GM12865 (cell line): Measurements from ENCODE around the gene BORCS5.

ENCODE experiments used
- DNase-seq: peaks from one replicate; pipeline ENCODE4 v3.0.0; 2010; ENCODE audit warnings: low read depth
- H3K4me3 ChIP-seq: 2 replicates; pipeline ENCODE4 v1.5.1; 2011; ENCODE audit warnings: mild to moderate bottlenecking, low read depth, low read length, control low read depth
- TF ChIP-seq, protein P1 (sequence below): IDR thresholded peaks from 2 replicates; pipeline ENCODE4 v1.5.1; 2011; ENCODE audit warnings: low read length, control low read depth, low read depth, inconsistent platforms; ENCODE audit not compliant: insufficient read depth; ENCODE audit errors: missing control alignments

BORCS5 gene

GRCh38 chr12:12474471-12474928, 117.6 kb downstream of the BORCS5 start:
- TF ChIP-seq, protein P1, sequence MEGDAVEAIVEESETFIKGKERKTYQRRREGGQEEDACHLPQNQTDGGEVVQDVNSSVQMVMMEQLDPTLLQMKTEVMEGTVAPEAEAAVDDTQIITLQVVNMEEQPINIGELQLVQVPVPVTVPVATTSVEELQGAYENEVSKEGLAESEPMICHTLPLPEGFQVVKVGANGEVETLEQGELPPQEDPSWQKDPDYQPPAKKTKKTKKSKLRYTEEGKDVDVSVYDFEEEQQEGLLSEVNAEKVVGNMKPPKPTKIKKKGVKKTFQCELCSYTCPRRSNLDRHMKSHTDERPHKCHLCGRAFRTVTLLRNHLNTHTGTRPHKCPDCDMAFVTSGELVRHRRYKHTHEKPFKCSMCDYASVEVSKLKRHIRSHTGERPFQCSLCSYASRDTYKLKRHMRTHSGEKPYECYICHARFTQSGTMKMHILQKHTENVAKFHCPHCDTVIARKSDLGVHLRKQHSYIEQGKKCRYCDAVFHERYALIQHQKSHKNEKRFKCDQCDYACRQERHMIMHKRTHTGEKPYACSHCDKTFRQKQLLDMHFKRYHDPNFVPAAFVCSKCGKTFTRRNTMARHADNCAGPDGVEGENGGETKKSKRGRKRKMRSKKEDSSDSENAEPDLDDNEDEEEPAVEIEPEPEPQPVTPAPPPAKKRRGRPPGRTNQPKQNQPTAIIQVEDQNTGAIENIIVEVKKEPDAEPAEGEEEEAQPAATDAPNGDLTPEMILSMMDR = no peak
- no peak overlapping the region; the same call in 1 of the 2 replicates for H3K4me3 ChIP-seq
- DNase-seq = no peak

DNA sequence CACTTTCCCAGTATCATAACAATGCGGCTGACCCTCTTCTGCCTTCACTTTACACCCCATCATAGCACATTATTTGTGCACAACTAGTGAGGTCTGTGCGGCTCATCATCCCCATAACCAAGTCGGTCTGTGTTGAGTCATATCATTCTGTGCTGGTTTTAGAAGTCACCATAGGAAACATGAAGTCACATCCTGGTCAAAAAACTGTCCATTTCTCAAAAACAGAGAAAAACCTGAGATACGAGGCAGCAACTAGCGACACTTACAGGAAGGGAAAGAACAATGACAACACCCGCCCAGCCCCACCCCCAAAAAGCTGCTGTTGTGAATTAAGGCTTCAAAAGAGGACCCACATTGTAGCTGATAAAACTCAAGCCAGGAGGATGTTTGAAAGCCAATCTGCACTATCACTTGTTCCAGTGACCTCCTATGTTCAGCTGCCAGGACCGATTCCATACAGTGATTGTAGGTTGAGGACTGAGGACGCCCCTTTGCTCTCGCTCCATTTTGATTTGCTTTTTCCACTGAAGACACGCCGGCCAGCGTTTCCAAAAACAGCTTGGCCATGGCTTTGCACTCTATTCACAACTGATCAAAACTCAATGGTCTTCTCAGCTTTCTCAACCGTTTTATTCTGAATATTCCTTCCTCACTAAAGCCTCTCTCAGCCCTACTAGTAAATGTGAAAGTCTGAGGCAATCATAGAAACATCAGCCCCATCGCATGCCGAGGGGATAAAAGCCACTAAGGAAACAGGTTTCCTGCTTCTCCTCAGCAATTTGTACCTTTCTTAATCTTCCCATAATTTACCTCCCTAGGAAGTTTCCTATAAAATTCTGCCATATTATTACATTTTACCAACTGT, 118.3 kb downstream of the BORCS5 start:
- TF ChIP-seq, protein P1 = no peak
- DNase-seq = peak; percentile 91
- peak overlapping the region; percentile 13; the same call in 1 of the 2 replicates for H3K4me3 ChIP-seq

- DNase-seq = no peak
- TF ChIP-seq, protein P1 = no peak
- no peak overlapping the region for H3K4me3 ChIP-seq
Observed at GRCh38 chr12:12476857-12477531, 120.1 kb downstream of the BORCS5 start.

DNA sequence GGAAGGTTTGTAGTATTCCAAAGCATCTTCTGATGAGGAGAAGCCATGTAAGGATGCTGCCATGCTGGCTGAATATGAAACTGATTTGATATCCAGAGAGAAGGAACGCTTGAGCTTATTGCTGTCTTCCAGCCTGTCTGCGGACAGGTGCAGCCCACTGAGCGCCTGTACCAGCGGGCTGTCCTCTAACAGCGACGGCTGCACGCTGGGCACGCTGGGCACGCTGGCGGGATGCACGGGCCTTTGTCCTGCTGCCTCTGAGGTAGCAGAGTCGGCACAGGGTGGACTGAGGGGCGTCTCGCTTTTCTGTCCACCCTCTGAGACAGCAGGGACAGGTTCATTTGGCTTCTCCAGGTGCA, 120.6 kb downstream of the BORCS5 start:
- no peak for DNase-seq
- TF ChIP-seq, protein P1 = no peak

GRCh38 chr12:12480074-12480473, 123.2 kb downstream of the BORCS5 start:
- DNase-seq = no peak
- H3K4me3 ChIP-seq = no peak overlapping the region
- TF ChIP-seq, protein P1 = no peak

More for the DNA sequence above, 120.6 kb downstream of the BORCS5 start:
- no peak overlapping the region for H3K4me3 ChIP-seq

DNA sequence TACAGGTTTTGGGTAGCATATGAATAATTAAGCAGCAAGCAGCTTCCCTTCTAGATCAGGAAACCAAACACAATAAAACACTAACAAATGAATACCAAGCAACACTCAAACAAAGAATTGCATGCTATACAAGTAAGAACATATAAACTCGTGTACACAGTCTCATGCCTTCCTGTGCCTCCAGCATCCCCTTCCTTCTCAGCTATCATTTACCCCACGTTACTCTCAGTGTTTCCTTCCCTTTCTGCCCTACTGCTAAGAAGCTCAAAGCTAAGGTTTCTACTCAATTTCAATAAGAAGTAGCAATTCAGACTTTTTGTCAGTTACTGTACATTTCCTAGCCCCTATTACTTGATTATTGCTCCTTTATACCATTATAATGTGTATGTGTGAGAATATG, 124.8 kb downstream of the BORCS5 start:
- TF ChIP-seq, protein P1 = no peak
- no peak overlapping the region for H3K4me3 ChIP-seq
- DNase-seq = no peak
